Peyer's patch (tissue), 4 donors: ENCODE measurements around the gene XPC. TPM values are rescaled to one million over a fixed set of nuclear protein-coding genes. Genes with fewer than 3 reads are reported as not detected.

ENCODE experiments used
- DNase-seq, 3 donors: peaks; one replicate each; pipeline ENCODE4 v3.0.0-alpha.2; 2017 to 2019
- H3K27ac ChIP-seq, 4 donors: fragments of 200-600 bp; sonication (generic); one replicate each; pipeline ENCODE4 v1.5.1; 2016 to 2019
- H3K27me3 ChIP-seq, 2 donors: fragments of 200-600 bp; sonication (generic); one replicate each; pipeline ENCODE4 v1.5.1; 2019
- H3K36me3 ChIP-seq, 3 donors: fragments of 200-600 bp; sonication (generic); one replicate each; pipeline ENCODE4 v1.5.1; 2016 to 2019
- H3K4me1 ChIP-seq, 4 donors: fragments of 200-600 bp; sonication (generic); one replicate each; pipeline ENCODE4 v1.5.1; 2016 to 2019
- H3K4me3 ChIP-seq, 4 donors: fragments of 200-600 bp; sonication (generic); 1 replicate in 3 of 4; 2 replicates in 1 of 4; pipeline ENCODE4 v1.5.1; 2016 to 2019; ENCODE audit warnings: mild to moderate bottlenecking in 1 of 4
- H3K9me3 ChIP-seq, 4 donors: fragments of 200-600 bp; sonication (generic); one replicate each; pipeline ENCODE4 v1.5.1; 2016 to 2019; ENCODE audit warnings: mild to moderate bottlenecking in 1 of 4
- CTCF ChIP-seq, 6 experiments: fragments of 450-650 bp in 4 of 6; fragments of 200-600 bp in 2 of 6; sonication (generic) in 1 of 6; IDR thresholded peaks; one replicate each; pipeline ENCODE4 v1.5.1; 2017 to 2019; ENCODE audit warnings: antibody characterized with exemption in 6 of 6, mild to moderate bottlenecking in 3 of 6, moderate library complexity in 1 of 6
- POLR2A ChIP-seq, 2 donors: fragments of 450-650 bp; IDR thresholded peaks; one replicate each; pipeline ENCODE4 v1.5.1; 2017; ENCODE audit warnings: antibody characterized with exemption in 2 of 2, mild to moderate bottlenecking in 2 of 2, moderate library complexity in 2 of 2
- total RNA-seq, 4 donors: library from RNA; depleted of rRNA; stranded (reverse); fragments of >200 nt; gene quantifications; one replicate each; pipeline ENCODE4 v1.1.0, GENCODE V29; 2016

The XPC gene
- total RNA-seq, 4 donors from 2014 or later, result 46.1 to 88.3 (median 78.6) TPM

GRCh38 chr3:14151471-14152083 lies 26.8 kb downstream of the XPC start:
- no peak for DNase-seq
- Histone ChIP-seq H3K4me3 (no peak overlapping the region), H3K27ac (no peak overlapping the region), H3K4me1 (peaks cover 0 to 3% (median 0%) of the 10 kb centered on the region in 4 donors), H3K36me3 (peaks cover 0 to 85% (median 0%) of the 10 kb centered on the region in 3 donors), H3K9me3 (no peaks in the 10 kb centered on the region), H3K27me3 (no peaks in the 10 kb centered on the region)
- no peak for TF ChIP-seq POLR2A (IDR thresholded peaks at IDR 0.05)
- TF ChIP-seq CTCF (IDR thresholded peaks at IDR 0.05), result no peak

- Histone ChIP-seq H3K9me3 (no peaks in the 10 kb centered on the region), H3K4me3 (no peak overlapping the region), H3K27me3 (no peaks in the 10 kb centered on the region), H3K4me1 (peaks cover 0 to 10% (median 0%) of the 10 kb centered on the region in 4 donors), H3K36me3 (peaks cover 0 to 84% (median 0%) of the 10 kb centered on the region in 3 donors), H3K27ac (no peak overlapping the region)
- TF ChIP-seq POLR2A (IDR thresholded peaks at IDR 0.05), result no peak
- DNase-seq, result no peak
These were observed 27.7 kb downstream of the XPC start for GRCh38 chr3:14150491-14151230.

GRCh38 chr3:14150078-14150477 lies 28.3 kb downstream of the XPC start:
- peaks cover 0 to 84% (median 0%) of the 10 kb centered on the region in 3 donors for H3K36me3 ChIP-seq
- H3K4me1 ChIP-seq, result peaks cover 0 to 16% (median 3%) of the 10 kb centered on the region in 4 donors
- TF ChIP-seq POLR2A (IDR thresholded peaks at IDR 0.05) (no peak), CTCF (IDR thresholded peaks at IDR 0.05) (no peak)
- no peaks in the 10 kb centered on the region for H3K27me3 ChIP-seq
- no peak for DNase-seq
- H3K9me3 ChIP-seq, result no peaks in the 10 kb centered on the region
- no peak overlapping the region for H3K4me3 ChIP-seq
- H3K27ac ChIP-seq, result no peak overlapping the region

- no peaks in the 10 kb centered on the region for H3K27me3 ChIP-seq
- H3K4me1 ChIP-seq, result peaks cover 0 to 29% (median 7%) of the 10 kb centered on the region in 4 donors
- H3K9me3 ChIP-seq, result no peaks in the 10 kb centered on the region
- no peak overlapping the region for H3K4me3 ChIP-seq
- no peak overlapping the region for H3K27ac ChIP-seq
- no peak for DNase-seq
- peaks cover 0 to 71% (median 0%) of the 10 kb centered on the region in 3 donors for H3K36me3 ChIP-seq
- TF ChIP-seq POLR2A (IDR thresholded peaks at IDR 0.05) (no peak), CTCF (IDR thresholded peaks at IDR 0.05) (no peak)
These were observed 30.1 kb downstream of the XPC start for GRCh38 chr3:14148041-14148985.

- no peaks in the 10 kb centered on the region for H3K9me3 ChIP-seq
- no peak overlapping the region for H3K4me3 ChIP-seq
- H3K27me3 ChIP-seq, result no peaks in the 10 kb centered on the region
- H3K4me1 ChIP-seq, result peaks cover 0 to 36% (median 7%) of the 10 kb centered on the region in 4 donors
- H3K27ac ChIP-seq, result peak overlapping the region in 1 of 4 donors; percentile 37
- no peak for DNase-seq
- H3K36me3 ChIP-seq, result peaks cover 0 to 68% (median 0%) of the 10 kb centered on the region in 3 donors
- TF ChIP-seq CTCF (IDR thresholded peaks at IDR 0.05), result no peak
- no peak for TF ChIP-seq POLR2A (IDR thresholded peaks at IDR 0.05)
These were observed 30.8 kb downstream of the XPC start for GRCh38 chr3:14147617-14148016.
